ENCODE results near the gene NAGS.
"Not testable (repeated sequence)": the region's sequence is repeated elsewhere in the genome, so short reads cannot be mapped to it uniquely, and the experiment has no call there.

Gene NAGS

DNA sequence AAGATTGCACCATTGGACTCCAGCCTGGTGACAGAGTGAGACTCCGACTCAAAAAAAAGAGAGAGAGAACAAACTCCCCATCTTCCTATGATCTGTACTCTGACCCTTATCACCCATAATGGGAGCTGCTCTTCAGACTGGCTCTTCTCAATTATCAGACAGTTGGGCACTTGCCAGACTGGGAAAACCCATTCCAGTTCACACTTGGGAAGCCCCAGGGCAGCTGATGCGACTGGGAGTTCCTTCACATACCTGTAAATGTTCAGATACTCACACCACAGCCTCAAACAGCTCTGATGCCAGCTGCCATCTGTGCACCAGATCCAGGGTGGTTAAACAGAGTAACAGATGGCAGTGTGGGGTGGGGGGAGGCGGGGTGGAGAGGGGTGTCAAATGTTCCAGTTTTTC lies 34.2 kb downstream of the NAGS start:
- Histone ChIP-seq H3K27ac (no peak overlapping the region), H3K9me3 (ENCODE audit: control insufficient read depth, low read length) (no peaks in the 10 kb centered on the region), H3K4me3 (ENCODE audit: low read depth, low read length) (no peak overlapping the region), H3K9ac (no peak overlapping the region), H2AFZ (no peak overlapping the region), H3K4me1 (peaks cover 27% of the 10 kb centered on the region), H3K36me3 (ENCODE audit: control insufficient read depth, insufficient read depth, low read length) (no peaks in the 10 kb centered on the region), H3K27me3 (ENCODE audit: control insufficient read depth, insufficient read depth, low read length) (no peaks in the 10 kb centered on the region), H3K79me2 (peaks cover 12% of the 10 kb centered on the region), H3K4me2 (ENCODE audit: low read length) (no peak overlapping the region)
- TF ChIP-seq, protein P1, sequence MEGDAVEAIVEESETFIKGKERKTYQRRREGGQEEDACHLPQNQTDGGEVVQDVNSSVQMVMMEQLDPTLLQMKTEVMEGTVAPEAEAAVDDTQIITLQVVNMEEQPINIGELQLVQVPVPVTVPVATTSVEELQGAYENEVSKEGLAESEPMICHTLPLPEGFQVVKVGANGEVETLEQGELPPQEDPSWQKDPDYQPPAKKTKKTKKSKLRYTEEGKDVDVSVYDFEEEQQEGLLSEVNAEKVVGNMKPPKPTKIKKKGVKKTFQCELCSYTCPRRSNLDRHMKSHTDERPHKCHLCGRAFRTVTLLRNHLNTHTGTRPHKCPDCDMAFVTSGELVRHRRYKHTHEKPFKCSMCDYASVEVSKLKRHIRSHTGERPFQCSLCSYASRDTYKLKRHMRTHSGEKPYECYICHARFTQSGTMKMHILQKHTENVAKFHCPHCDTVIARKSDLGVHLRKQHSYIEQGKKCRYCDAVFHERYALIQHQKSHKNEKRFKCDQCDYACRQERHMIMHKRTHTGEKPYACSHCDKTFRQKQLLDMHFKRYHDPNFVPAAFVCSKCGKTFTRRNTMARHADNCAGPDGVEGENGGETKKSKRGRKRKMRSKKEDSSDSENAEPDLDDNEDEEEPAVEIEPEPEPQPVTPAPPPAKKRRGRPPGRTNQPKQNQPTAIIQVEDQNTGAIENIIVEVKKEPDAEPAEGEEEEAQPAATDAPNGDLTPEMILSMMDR (IDR thresholded peaks at IDR 0.05) = no peak

DNA sequence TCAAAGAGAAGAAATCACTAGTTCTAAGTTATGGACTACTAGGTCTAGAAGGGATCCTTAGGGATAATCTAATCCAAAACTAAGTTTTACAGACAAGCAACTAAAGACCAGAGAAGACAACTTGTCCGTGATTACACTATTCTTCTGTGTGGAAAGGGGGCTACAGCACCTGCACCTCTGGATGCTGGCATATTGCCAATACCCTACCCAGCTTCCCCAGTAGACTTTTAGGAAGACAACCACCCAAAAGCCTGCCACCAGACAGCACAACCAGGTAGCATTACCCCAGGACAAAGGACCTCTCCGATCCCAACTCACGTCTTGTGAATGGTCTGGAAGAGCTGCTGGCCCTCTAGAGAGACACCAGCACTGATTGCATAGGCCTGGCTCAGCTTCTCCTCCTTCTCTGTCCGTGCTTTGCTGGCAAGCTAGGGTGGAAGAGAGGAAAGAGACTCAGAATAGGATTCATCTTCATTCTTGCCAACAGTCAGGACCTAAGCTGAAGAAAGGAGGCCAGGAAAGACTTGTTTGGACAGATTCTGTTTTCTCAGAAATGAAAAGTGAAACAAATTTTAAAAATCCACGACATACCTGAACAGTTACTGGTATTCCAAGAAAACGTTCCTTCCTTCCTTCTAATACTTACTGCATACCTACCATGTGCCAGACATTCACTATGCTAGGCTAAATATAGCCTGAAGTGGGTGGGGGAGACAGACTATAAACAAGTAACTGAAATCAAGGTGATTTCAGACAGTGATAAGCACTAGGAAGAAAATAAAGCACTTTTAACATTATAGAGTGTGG lies 35.6 kb downstream of the NAGS start:
- Histone ChIP-seq H3K36me3 (ENCODE audit: control insufficient read depth, insufficient read depth, low read length) (no peaks in the 10 kb centered on the region), H3K9ac (no peak overlapping the region), H3K27me3 (ENCODE audit: control insufficient read depth, insufficient read depth, low read length) (no peaks in the 10 kb centered on the region), H3K9me3 (ENCODE audit: control insufficient read depth, low read length) (no peaks in the 10 kb centered on the region), H3K4me3 (ENCODE audit: low read depth, low read length) (no peak overlapping the region), H2AFZ (no peak overlapping the region), H3K79me2 (peaks cover 13% of the 10 kb centered on the region), H3K27ac (peak overlapping the region; percentile 52), H3K4me2 (ENCODE audit: low read length) (peak overlapping the region; percentile 57), H3K4me1 (peaks cover 27% of the 10 kb centered on the region)
- TF ChIP-seq, protein P1 (IDR thresholded peaks at IDR 0.05) = no peak

DNA sequence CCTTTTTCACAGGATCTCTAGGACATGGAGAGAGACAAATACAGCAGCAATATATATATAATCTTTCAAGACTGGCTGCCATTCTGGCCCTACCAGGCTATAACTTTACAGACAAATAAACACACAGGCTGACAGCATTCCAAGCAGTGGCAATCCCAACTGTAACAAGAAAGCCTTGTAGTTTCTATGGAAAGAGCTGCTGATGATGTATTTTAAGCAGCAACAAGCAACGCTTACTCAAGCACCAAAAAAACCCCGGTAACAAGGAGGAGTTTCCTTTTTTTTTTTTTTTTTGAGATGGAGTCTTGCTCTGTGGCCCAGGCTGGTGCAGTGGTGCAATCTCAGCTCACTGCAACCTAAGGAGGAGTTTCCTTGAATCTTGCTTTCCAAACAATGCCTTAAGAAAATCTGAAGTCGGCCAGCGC lies 38.9 kb downstream of the NAGS start:
- Histone ChIP-seq H3K4me3 (ENCODE audit: low read depth, low read length) (no peak overlapping the region), H3K4me1 (peaks cover 27% of the 10 kb centered on the region), H3K9ac (no peak overlapping the region), H3K4me2 (ENCODE audit: low read length) (no peak overlapping the region), H3K9me3 (ENCODE audit: control insufficient read depth, low read length) (no peaks in the 10 kb centered on the region), H3K36me3 (ENCODE audit: control insufficient read depth, insufficient read depth, low read length) (no peaks in the 10 kb centered on the region), H3K79me2 (peaks cover 29% of the 10 kb centered on the region), H3K27me3 (ENCODE audit: control insufficient read depth, insufficient read depth, low read length) (no peaks in the 10 kb centered on the region), H2AFZ (no peak overlapping the region), H3K27ac (no peak overlapping the region)
- TF ChIP-seq, protein P1 (IDR thresholded peaks at IDR 0.05) = no peak

DNA sequence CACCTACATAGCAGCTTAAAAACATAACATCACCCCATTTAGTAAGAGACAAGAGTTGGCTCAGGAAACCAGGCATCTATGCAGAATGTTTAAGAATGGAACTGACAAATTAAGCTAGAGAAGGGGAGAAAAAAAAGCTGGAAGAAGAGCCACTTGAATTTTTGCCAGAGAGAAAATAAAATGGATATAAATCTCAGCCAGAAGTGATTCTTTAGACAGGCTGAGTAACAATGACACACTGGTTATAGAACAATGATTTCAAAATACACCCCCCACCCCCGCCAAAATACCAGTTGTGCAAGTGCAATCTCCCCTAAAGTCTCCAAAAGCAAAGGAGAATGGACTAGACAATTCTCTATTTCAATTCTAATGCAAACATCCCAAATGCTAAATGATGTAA lies 39.6 kb downstream of the NAGS start:
- no peaks in the 10 kb centered on the region for H3K36me3 ChIP-seq (ENCODE audit: control insufficient read depth, insufficient read depth, low read length)
- peaks cover 20% of the 10 kb centered on the region for H3K4me1 ChIP-seq
- no peaks in the 10 kb centered on the region for H3K9me3 ChIP-seq (ENCODE audit: control insufficient read depth, low read length)
- no peaks in the 10 kb centered on the region for H3K27me3 ChIP-seq (ENCODE audit: control insufficient read depth, insufficient read depth, low read length)
- no peak overlapping the region for H3K4me2 ChIP-seq (ENCODE audit: low read length)
- H3K9ac ChIP-seq = no peak overlapping the region
- H3K4me3 ChIP-seq (ENCODE audit: low read depth, low read length) = no peak overlapping the region
- peaks cover 37% of the 10 kb centered on the region for H3K79me2 ChIP-seq
- TF ChIP-seq, protein P1 (IDR thresholded peaks at IDR 0.05) = no peak
- H2AFZ ChIP-seq = no peak overlapping the region
- H3K27ac ChIP-seq = no peak overlapping the region

DNA sequence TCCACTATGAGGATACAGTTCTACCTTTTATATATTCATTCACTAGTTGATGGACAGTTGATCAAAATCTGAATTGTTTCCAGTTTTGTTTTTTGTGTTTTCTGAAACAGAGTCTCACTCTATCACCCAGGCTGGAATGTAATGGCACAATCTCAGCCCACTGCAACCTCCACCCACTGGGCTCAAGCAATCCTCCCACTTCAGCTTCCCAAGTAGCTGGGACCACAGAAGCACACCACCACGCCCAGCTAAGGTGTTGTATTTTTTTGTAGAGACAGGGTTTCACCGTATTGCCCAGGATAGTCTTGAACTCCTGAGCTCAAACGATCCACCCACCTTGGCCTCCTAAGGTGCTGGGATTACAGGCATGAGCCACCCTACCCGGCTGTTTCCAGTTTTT lies 41.1 kb downstream of the NAGS start:
- no peak overlapping the region for H3K27ac ChIP-seq
- H2AFZ ChIP-seq = no peak overlapping the region
- H3K4me2 ChIP-seq (ENCODE audit: low read length) = no peak overlapping the region
- H3K9me3 ChIP-seq (ENCODE audit: control insufficient read depth, low read length) = no peaks in the 10 kb centered on the region
- no peak overlapping the region for H3K9ac ChIP-seq
- no peak overlapping the region for H3K4me3 ChIP-seq (ENCODE audit: low read depth, low read length)
- no peaks in the 10 kb centered on the region for H3K27me3 ChIP-seq (ENCODE audit: control insufficient read depth, insufficient read depth, low read length)
- peaks cover 12% of the 10 kb centered on the region for H3K4me1 ChIP-seq
- peaks cover 44% of the 10 kb centered on the region for H3K79me2 ChIP-seq
- TF ChIP-seq, protein P1 (IDR thresholded peaks at IDR 0.05) = no peak
- H3K36me3 ChIP-seq (ENCODE audit: control insufficient read depth, insufficient read depth, low read length) = no peaks in the 10 kb centered on the region

DNA sequence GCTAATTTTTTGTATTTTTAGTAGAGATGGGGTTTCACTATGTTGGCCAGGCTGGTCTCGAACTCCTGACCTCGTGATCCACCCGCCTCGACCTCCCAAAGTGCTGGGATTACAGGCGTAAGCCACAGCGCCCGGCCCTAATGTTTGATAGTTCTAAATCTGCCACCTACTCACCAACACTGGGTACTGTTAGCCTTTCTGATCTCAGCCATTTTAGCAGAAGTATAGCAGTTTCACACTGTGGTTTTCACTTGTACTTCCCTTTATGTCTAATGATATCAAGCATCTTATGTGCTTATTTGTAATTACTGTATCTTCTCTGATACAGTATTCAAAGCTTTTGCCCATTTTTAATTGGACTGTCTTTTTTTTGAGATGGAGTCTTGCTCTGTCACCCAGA lies 42.5 kb downstream of the NAGS start:
- peaks cover 58% of the 10 kb centered on the region for H3K79me2 ChIP-seq
- H3K27ac ChIP-seq = not testable (repeated sequence)

More for the DNA sequence above, 42.5 kb downstream of the NAGS start:
- not testable (repeated sequence) for H2AFZ ChIP-seq; H3K4me1 ChIP-seq; H3K27me3 ChIP-seq (ENCODE audit: control insufficient read depth, insufficient read depth, low read length); H3K36me3 ChIP-seq (ENCODE audit: control insufficient read depth, insufficient read depth, low read length); H3K4me3 ChIP-seq (ENCODE audit: low read depth, low read length); H3K4me2 ChIP-seq (ENCODE audit: low read length); H3K9me3 ChIP-seq (ENCODE audit: control insufficient read depth, low read length); H3K9ac ChIP-seq
